ENCODE results near the gene CETN3. TPM values are rescaled to one million over a fixed set of nuclear protein-coding genes. Genes with fewer than 3 reads are reported as not detected.
"Not testable (repeated sequence)": the region's sequence is repeated elsewhere in the genome, so short reads cannot be mapped to it uniquely, and the experiment has no call there.

The CETN3 gene
- total RNA-seq, 2 donors from 2014 or later = 10.1 to 12.2 TPM

- H3K4me3 ChIP-seq = no peak overlapping the region
- TF ChIP-seq CTCF (IDR thresholded peaks at IDR 0.05) = no peak
- no peaks in the 10 kb centered on the region for H3K36me3 ChIP-seq
- no peaks in the 10 kb centered on the region for H3K4me1 ChIP-seq (ENCODE audit: control insufficient read depth in 1 of 2, low read depth in 2 of 2)
- no peak for ATAC-seq (ENCODE audit: insufficient number of reproducible peaks, low FRiP score, low read depth)
- no peaks in the 10 kb centered on the region for H3K9me3 ChIP-seq
- no peak for DNase-seq (ENCODE audit: low spot score)
- H3K27ac ChIP-seq = no peak overlapping the region
- no peaks in the 10 kb centered on the region for H3K27me3 ChIP-seq (replicated peaks; ENCODE audit: insufficient read depth)
Observed at GRCh38 chr5:90384389-90384788, 25.2 kb downstream of the CETN3 start.

- ATAC-seq (ENCODE audit: insufficient number of reproducible peaks, low FRiP score, low read depth) = no peak
- no peak overlapping the region for H3K27ac ChIP-seq
Observed at GRCh38 chr5:90383903-90384302, 25.7 kb downstream of the CETN3 start.

GRCh38 chr5:90381213-90381929, 28.2 kb downstream of the CETN3 start:
- no peaks in the 10 kb centered on the region for H3K9me3 ChIP-seq
- H3K4me3 ChIP-seq = no peak overlapping the region
- H3K27ac ChIP-seq = no peak overlapping the region
- no peaks in the 10 kb centered on the region for H3K36me3 ChIP-seq
- DNase-seq (ENCODE audit: low spot score) (no peak), ATAC-seq (ENCODE audit: insufficient number of reproducible peaks, low FRiP score, low read depth) (no peak)
- H3K27me3 ChIP-seq (replicated peaks; ENCODE audit: insufficient read depth) = no peaks in the 10 kb centered on the region
- TF ChIP-seq CTCF (IDR thresholded peaks at IDR 0.05) = no peak
- no peaks in the 10 kb centered on the region for H3K4me1 ChIP-seq (ENCODE audit: control insufficient read depth in 1 of 2, low read depth in 2 of 2)

More at GRCh38 chr5:90383903-90384302, 25.7 kb downstream of the CETN3 start:
- no peak overlapping the region for H3K4me3 ChIP-seq
- H3K9me3 ChIP-seq = no peaks in the 10 kb centered on the region
- no peaks in the 10 kb centered on the region for H3K4me1 ChIP-seq (ENCODE audit: control insufficient read depth in 1 of 2, low read depth in 2 of 2)
- TF ChIP-seq CTCF (IDR thresholded peaks at IDR 0.05) = no peak
- H3K36me3 ChIP-seq = no peaks in the 10 kb centered on the region
- H3K27me3 ChIP-seq (replicated peaks; ENCODE audit: insufficient read depth) = no peaks in the 10 kb centered on the region
- no peak for DNase-seq (ENCODE audit: low spot score)

GRCh38 chr5:90379652-90380051, 29.9 kb downstream of the CETN3 start:
- Histone ChIP-seq H3K9me3 (no peaks in the 10 kb centered on the region), H3K4me1 (ENCODE audit: control insufficient read depth in 1 of 2, low read depth in 2 of 2) (no peaks in the 10 kb centered on the region)
- ATAC-seq (ENCODE audit: insufficient number of reproducible peaks, low FRiP score, low read depth) = no peak

GRCh38 chr5:90378752-90379151, 30.8 kb downstream of the CETN3 start:
- Histone ChIP-seq H3K36me3 (no peaks in the 10 kb centered on the region), H3K9me3 (no peaks in the 10 kb centered on the region), H3K27ac (no peak overlapping the region), H3K27me3 (replicated peaks; ENCODE audit: insufficient read depth) (no peaks in the 10 kb centered on the region), H3K4me1 (ENCODE audit: control insufficient read depth in 1 of 2, low read depth in 2 of 2) (no peaks in the 10 kb centered on the region), H3K4me3 (no peak overlapping the region)
- ATAC-seq (ENCODE audit: insufficient number of reproducible peaks, low FRiP score, low read depth) (no peak), DNase-seq (ENCODE audit: low spot score) (no peak)
- TF ChIP-seq CTCF (IDR thresholded peaks at IDR 0.05) = no peak

More at GRCh38 chr5:90379652-90380051, 29.9 kb downstream of the CETN3 start:
- H3K36me3 ChIP-seq = no peaks in the 10 kb centered on the region
- H3K4me3 ChIP-seq = no peak overlapping the region
- no peak overlapping the region for H3K27ac ChIP-seq
- no peak for TF ChIP-seq CTCF (IDR thresholded peaks at IDR 0.05)
- DNase-seq (ENCODE audit: low spot score) = no peak
- H3K27me3 ChIP-seq (replicated peaks; ENCODE audit: insufficient read depth) = no peaks in the 10 kb centered on the region

- not testable (repeated sequence) for ATAC-seq (ENCODE audit: insufficient number of reproducible peaks, low FRiP score, low read depth); H3K36me3 ChIP-seq; H3K27ac ChIP-seq; H3K4me3 ChIP-seq; DNase-seq (ENCODE audit: low spot score); H3K4me1 ChIP-seq (ENCODE audit: control insufficient read depth in 1 of 2, low read depth in 2 of 2); H3K27me3 ChIP-seq (replicated peaks; ENCODE audit: insufficient read depth); H3K9me3 ChIP-seq
Observed at GRCh38 chr5:90371269-90371668, 38.3 kb downstream of the CETN3 start.

All from thoracic aorta (tissue), 2 donors.